Activated CD8-positive, alpha-beta memory T cell treated with anti-CD3 and anti-CD28 coated beads, Interleukin-2, amount 50 U/mL, for 1 hour (primary cell): ENCODE results near the gene DNAH14.
"Not testable (repeated sequence)": the region's sequence is repeated elsewhere in the genome, so short reads cannot be mapped to it uniquely, and the experiment has no call there.

Experiments used
- DNase-seq: peaks from one replicate; pipeline ENCODE4 v3.0.0-alpha.2; 2020; ENCODE audit errors: extremely low read depth

Gene DNAH14

GRCh38 chr1:225152061-225152460 is 222.6 kb downstream of the DNAH14 start:
- no peak for DNase-seq

- DNase-seq: no peak
Observed at GRCh38 chr1:225155555-225155954, 226.1 kb downstream of the DNAH14 start.

GRCh38 chr1:225156254-225156653 is 226.8 kb downstream of the DNAH14 start:
- DNase-seq: no peak

GRCh38 chr1:225158291-225158690 is 228.8 kb downstream of the DNAH14 start:
- DNase-seq: no peak

GRCh38 chr1:225159793-225160192 is 230.3 kb downstream of the DNAH14 start:
- no peak for DNase-seq

GRCh38 chr1:225177409-225177808 is 247.9 kb downstream of the DNAH14 start:
- not testable (repeated sequence) for DNase-seq

- no peak for DNase-seq
Observed at GRCh38 chr1:225179686-225180085, 250.2 kb downstream of the DNAH14 start.

GRCh38 chr1:225182716-225183115 is 253.2 kb downstream of the DNAH14 start:
- DNase-seq: no peak

- no peak for DNase-seq
Observed at GRCh38 chr1:225191199-225191753, 261.8 kb downstream of the DNAH14 start.

GRCh38 chr1:225201447-225201846 is 272.0 kb downstream of the DNAH14 start:
- DNase-seq: no peak

GRCh38 chr1:225207791-225208190 is 278.3 kb downstream of the DNAH14 start:
- no peak for DNase-seq

GRCh38 chr1:225209153-225209552 is 279.7 kb downstream of the DNAH14 start:
- DNase-seq: no peak

GRCh38 chr1:225210180-225210579 is 280.7 kb downstream of the DNAH14 start:
- DNase-seq: not testable (repeated sequence)

- not testable (repeated sequence) for DNase-seq
Observed at GRCh38 chr1:225211694-225212442, 282.4 kb downstream of the DNAH14 start.

- DNase-seq: no peak
Observed at GRCh38 chr1:225224287-225224686, 294.8 kb downstream of the DNAH14 start.

GRCh38 chr1:225225681-225226080 is 296.2 kb downstream of the DNAH14 start:
- DNase-seq: no peak

GRCh38 chr1:225228871-225229303 is 299.4 kb downstream of the DNAH14 start:
- no peak for DNase-seq

GRCh38 chr1:225229429-225229828 is 300.0 kb downstream of the DNAH14 start:
- DNase-seq: not testable (repeated sequence)

- DNase-seq: no peak
Observed at GRCh38 chr1:225230483-225230882, 301.0 kb downstream of the DNAH14 start.

GRCh38 chr1:225232930-225233329 is 303.5 kb downstream of the DNAH14 start:
- not testable (repeated sequence) for DNase-seq

GRCh38 chr1:225242611-225243010 is 313.1 kb downstream of the DNAH14 start:
- no peak for DNase-seq

- DNase-seq: no peak
Observed at GRCh38 chr1:225250432-225250831, 321.0 kb downstream of the DNAH14 start.

GRCh38 chr1:225253173-225253572 is 323.7 kb downstream of the DNAH14 start:
- DNase-seq: no peak
